Panc1 (cell line): ENCODE data around the gene NDUFS7.

Experiments
- SIN3A ChIP-seq: IDR thresholded peaks from 2 replicates; pipeline ENCODE4 v1.6.1; 2012; ENCODE audit warnings: low read depth, mild to moderate bottlenecking, low read length, moderate library complexity, borderline replicate concordance; ENCODE audit not compliant: insufficient read depth
- TF ChIP-seq, protein P1 (sequence below): fragments of 450-650 bp; IDR thresholded peaks from 2 replicates; pipeline ENCODE4 v1.5.1; 2017; ENCODE audit warnings: mild to moderate bottlenecking

DNA sequence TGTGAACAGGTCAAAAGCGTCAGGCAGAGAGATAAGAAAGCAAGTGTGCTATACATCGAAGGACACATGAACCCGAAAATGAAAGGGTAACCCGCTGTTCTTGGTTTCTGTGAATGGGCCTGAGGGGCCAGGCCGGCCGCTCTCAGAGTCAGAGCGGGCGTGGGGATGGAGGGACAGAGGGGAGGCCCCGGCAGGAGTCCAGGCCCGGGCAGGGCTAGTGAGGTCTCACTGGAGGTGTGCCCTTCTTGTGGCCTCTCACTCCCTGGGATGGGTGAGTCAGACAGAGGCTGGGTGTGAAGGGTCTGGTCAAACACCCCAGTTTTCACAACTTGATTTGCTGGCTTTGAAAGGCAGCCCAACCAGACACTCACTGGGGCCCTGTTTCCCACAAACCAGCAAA is 17.4 kb upstream of the NDUFS7 start:
- TF ChIP-seq, protein P1, sequence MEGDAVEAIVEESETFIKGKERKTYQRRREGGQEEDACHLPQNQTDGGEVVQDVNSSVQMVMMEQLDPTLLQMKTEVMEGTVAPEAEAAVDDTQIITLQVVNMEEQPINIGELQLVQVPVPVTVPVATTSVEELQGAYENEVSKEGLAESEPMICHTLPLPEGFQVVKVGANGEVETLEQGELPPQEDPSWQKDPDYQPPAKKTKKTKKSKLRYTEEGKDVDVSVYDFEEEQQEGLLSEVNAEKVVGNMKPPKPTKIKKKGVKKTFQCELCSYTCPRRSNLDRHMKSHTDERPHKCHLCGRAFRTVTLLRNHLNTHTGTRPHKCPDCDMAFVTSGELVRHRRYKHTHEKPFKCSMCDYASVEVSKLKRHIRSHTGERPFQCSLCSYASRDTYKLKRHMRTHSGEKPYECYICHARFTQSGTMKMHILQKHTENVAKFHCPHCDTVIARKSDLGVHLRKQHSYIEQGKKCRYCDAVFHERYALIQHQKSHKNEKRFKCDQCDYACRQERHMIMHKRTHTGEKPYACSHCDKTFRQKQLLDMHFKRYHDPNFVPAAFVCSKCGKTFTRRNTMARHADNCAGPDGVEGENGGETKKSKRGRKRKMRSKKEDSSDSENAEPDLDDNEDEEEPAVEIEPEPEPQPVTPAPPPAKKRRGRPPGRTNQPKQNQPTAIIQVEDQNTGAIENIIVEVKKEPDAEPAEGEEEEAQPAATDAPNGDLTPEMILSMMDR = no peak
- no peak for TF ChIP-seq SIN3A
